ENCODE measurements around the gene STK39.
A peak's percentile ranks its signal among the peaks of the same experiment; 100 is the strongest.

The STK39 gene

DNA sequence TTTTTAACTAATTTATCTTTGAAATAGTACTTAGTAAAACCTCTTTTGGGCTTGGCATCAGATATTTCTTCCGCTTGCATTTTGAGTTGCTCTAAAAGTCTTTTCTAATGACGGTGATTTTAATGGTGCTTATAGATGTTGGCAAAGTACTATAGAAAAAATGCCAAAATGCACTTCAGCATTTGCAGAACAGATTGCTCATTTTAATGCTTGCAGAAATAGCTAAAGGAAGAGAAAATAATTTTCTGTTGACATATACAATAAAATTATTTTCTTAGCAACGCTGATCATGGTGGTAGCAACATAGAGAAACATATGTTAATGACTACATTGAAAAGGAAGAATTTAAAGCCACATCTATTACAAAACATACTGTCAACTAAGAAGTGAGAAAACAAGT, 170.7 kb downstream of the STK39 start:
- no peak for DNase-seq

DNA sequence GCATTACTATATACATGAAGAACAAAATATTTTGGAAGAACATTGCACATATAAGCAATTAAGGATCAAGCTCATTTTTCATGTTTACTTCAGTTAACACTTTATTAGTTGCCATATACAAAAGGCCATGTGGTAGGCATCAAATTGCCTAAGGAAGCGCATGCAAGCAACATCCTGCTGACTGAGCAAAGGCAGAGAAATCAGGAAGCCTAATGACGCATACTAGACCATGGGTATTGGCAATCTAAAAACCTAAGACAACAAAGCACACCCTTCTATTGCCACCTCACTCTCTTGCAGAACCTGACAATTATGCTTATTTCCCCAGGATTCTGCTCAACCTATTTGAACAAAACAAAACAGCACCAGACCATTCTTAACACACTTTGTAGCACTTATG, 171.9 kb downstream of the STK39 start:
- no peak for DNase-seq

DNA sequence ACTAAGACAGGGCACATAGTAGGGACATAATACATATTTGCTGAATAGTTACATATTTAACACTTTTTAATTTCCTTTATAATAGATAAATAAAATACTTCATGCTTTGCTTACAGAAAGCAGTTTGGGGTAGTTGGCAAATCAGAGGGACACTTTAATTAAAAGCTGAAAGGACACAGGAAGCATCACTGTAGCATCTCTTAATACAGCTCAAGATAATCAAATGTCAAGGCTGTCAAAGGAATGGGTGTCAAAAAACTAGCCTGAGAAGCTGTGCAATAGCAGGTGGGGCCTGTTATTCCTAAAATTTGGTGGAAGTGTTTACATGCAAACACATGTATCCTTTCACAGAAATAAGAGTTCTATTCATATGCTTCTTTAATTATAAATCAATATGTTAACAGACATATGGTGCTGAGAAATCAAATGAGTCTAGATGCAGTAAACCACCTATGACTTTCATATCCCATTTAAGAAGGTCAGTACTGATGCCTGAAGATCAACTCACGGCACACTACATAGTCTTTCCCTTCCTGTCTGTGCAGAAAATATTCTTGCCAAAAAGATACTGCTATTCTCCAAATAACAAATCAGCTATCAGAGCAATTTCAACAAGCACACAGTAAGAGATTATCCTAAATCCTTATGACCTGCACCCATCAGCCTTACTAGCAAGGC, 174.6 kb downstream of the STK39 start:
- no peak for DNase-seq

DNA sequence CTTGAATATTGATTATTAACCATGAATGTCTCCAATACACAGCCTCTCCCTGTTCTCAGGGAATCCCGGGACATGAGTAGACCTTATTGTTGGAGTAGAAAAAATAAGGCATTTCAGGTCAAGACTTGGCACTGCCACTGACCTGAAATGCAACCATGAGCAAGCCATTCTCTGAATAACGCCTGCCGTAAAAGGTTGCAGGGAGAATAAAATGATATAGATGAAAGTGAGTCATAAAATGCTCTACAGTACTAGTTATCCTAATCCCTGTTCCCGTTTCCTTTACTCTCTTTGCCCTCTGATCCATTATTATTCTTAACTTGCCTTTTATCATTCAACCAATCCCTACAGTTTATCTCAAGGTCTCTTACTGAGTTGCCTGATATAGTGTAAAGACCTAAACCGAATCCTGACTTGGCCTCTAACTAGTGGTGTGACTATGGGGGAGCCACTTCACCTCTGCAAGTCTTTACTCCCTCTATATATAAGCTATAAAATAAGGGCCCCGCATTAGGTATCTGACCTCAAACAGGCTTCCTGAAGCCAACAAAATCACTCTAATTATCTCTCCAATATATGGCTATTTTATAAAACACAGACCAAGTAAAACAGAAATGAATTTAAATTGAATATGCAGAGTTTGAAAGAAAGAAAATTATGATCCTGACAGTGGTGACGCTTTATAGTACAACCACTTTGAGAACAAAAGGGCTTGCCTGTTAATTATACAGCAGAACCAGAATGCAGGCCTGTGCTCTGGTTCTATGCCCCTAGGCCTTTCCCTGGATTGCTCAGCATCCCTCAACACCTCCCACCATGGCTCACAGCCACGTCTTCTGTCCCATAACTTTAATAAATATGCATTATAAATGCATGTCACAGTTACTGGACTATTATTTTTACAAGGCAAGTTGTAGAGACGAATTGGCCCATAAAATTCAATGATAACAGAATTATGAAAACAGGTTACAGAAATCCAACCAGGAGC, 183.1 kb downstream of the STK39 start:
- no peak for DNase-seq

DNA sequence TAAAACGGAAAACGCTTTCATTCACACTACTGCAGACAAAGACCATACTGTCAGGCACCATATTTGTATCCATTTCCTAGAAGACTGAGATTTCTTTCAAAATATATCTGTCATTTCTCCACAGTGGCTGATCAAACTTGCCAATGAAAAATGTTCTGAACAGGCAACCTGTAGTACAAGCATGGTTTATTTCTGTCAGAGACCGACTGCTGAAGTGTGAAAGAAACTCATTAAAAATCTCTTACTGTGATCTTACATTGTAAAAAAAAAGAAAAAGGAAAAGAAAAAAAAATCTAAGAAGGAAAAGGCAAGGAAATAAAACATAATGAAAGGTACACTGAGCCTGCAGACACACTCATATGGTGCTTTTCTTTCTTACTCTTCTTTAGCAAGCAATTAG, 184.5 kb downstream of the STK39 start:
- no peak for DNase-seq

DNA sequence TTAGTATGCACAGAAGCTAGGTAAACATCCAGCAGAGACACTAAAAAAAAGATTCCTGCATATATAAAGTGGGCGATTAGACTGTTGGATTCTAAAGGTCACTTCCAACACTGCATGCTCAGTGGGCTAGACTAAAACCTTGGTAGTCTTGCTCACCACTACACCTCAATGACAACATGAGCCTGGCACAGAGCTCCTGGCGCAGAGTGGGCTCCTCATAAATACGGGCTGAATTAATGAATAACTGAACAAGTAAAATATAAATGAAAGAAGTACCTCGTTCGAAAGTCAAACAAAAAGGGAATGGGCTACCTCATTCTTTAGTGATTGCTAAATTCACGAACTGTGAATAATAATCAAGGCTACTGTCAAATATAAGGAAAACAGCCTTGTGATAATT, 185.3 kb downstream of the STK39 start:
- DNase-seq: no peak

DNA sequence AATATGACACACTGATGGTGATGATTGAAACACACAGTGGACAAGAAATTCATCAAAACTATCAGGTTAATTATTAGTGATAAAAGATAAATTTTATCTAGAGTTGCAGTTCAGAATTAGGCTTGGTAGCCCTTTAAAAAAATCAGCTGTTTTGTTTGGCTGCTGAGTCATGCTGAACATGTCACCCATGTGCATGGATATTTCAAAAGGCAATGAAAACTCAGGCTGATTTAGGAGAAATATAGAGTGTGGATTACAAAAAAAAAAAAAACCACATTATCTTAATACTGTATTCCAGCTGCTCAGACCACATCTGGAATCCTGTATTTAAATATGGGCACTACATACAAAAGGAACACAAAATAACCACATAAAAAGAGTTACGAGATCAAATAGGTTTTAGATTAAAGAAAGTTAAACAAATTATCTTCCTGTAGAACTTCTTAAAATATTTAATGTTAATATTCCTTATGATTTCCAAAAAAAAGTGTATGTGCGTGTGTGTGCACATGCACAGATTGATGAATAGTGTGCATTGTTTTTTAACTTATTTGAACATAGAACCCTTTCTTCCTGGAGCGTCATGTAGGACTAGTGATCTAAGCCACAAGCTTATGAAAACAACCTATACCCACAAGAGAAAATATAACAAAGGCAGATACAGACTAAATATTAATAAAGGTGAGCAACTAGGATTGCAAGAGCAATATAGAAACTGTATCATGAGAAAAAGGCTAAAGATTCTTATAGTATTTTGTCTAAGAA, 186.2 kb downstream of the STK39 start:
- peak; percentile 25 for DNase-seq

DNA sequence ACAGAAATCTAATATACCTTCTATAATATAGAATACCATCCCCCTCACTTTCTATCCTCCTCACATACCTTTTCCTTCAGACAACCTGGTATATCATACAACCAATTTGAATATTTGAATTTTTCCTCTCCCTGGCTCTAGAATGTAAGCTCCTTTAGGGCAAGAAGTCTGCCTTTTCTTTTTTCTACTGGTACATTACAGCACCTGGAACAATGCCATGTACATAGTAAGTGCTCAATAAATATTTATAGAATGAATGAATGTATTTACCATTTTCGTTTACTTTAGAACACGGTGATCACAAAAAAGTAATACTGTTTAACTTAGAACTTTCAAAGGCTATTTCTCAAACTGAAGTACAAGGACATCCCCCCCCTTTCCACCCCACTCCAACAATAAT, 187.6 kb downstream of the STK39 start:
- no peak for DNase-seq

DNA sequence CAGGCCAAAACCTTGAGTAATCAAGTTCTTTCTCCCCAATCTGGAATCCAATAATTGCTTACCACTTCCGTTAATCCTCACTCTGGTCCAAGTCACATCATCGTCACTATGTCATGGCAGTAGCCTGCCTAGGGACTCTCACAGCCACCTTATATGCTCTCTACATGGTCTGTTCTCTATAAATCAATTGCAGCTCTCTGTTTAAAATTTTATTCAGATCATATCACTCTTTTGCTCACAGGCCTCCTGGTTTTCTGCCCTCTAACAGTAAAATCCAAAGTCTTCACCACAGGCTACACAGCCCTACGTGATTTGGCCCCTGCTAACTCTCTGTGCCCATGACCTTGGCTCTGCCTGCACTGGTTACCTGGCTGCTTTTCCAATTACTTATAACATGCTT, 188.7 kb downstream of the STK39 start:
- DNase-seq: no peak

DNA sequence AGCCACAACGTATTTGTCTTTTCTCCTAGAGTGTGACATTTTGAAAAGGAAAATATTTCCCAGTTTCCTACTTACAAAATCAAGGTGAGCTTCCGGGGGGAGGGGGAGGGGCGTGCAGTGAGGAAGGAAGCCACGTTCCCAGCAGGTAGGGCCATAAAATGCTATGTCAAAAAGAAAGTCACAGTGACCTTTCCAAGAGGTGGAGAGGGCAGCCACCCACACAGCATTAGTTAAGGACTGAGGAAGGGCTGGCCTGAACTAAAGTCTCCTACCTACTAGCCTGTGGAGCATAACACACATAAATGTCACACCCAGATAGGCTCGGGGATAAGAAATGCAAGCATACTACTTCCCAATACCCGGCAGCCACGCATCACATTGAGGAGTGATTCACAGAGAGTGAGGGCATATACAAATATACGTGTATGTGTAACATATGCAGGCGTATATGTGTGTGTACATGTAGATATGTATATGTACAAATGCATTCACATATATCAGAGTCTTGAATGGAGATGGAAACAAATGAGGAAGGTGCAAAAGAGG, 191.1 kb downstream of the STK39 start:
- DNase-seq: no peak

DNA sequence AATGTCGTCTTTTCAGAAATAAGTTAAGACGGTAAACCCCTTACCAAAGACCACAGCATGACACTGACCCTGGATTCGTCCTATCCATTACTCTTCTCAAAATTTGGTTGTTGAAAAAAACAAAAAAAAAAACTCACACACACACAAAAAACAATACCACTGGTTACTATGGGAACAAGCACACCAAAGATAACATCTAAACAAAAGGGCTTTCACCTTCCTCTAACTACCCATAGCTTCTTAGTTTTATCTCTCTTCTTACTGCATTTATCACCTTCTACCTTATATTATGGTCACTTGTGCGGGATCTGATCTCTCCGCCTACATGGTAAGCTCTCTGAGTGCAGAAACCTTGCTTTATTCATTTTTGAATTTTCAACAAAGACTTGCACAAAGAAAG, 192.7 kb downstream of the STK39 start:
- DNase-seq: no peak

DNA sequence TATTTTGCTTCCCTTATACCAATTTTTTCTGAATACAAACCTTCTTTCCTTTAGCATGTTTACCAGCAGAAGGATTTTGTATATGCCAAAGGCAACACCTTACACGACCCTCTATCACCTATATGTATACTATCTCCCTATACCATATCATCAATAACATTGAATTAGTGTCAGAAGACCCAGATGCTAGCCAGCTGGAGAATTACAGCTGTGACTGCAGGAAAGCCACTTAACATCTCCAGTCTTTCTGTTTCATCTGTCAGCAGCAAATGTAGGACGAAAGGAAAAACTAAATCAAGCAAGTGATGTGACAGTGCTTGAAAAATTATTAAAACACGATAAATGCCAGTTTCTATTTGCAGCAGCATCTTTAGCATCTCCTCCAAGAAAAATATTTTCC, 193.7 kb downstream of the STK39 start:
- DNase-seq: no peak

DNA sequence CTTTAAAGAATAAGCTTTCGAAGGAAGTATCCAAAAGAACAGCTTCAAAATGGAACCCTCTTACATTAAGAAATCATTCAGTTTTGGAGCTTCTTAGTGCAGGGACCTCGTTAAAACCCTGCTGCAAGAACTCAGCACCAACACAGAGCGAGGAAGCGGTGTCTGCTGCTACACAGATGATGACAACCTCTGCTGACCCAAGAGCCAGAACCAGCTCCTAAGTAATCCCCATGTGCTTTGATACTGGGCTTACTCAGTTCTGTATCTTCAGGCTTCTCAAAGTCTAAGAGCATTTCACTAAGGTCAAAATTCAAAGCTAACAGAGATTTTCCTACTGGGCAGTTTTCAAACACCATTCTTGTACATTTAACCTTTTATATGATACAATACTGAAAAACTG, 194.6 kb downstream of the STK39 start:
- no peak for DNase-seq

DNA sequence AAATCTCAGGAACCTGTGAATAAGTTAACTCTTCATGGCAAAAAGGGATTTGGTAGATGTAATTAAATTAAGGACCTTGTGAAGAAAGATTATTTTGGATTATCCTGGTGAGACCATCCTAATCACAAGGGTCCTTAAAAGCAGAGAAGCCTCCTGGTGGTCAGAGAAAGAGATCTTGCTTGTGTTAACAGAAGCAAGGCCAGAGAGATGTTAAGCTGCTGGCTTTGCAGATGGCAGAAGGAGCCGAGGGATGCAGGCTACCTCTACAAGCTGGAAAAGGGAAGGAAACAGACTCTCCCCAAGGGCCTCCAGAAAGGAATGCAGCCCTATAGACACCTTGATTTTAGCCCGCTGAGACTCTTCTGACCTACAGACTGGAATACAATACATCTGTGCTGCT, 197.0 kb downstream of the STK39 start:
- no peak for DNase-seq

DNA sequence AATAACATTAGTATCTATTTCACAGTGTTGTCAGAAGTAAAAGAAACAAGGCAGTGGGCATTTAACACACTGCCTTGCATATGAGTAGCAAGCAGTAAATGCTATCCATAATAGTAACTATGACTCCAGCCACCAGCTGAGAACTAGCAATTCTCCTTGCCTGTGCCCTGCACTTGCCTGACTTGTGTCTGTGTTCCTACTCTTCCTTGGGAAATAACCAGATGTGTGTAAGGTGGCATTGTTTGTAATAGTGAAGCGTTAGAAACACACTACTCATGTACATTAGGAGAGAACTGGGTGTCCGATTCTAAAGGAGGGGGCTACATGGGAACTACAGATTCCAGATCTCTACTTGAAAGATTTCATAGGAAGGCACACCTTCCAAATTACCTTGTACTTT, 197.8 kb downstream of the STK39 start:
- no peak for DNase-seq

DNA sequence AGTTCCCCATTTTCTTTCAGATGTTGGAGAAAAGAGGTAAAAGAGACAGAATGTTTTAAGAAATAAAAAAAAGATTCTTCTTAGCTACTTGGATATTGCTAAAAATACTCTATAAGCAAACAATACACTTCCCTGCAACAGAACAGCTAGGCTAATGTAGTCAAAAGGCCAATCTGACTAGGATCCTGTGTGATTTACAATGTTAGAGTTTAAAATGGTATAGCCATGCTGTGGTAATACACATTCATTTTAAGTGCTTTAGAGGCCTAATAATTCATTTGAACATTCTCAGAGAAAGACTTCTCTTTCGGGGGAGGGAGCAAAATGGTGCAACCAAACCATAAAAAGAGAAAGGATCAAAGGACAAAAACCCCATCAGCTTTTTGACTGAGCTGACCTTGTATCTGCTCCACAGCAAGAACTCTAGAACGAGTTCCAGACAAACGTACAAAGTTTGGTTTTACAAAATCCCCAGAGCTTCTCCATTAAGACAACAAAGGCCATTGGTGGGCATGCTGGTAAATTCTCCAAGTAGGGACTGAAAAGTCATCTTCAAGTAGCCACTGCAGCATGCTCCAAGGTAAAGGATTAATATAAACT, 200.2 kb downstream of the STK39 start:
- DNase-seq: no peak

DNA sequence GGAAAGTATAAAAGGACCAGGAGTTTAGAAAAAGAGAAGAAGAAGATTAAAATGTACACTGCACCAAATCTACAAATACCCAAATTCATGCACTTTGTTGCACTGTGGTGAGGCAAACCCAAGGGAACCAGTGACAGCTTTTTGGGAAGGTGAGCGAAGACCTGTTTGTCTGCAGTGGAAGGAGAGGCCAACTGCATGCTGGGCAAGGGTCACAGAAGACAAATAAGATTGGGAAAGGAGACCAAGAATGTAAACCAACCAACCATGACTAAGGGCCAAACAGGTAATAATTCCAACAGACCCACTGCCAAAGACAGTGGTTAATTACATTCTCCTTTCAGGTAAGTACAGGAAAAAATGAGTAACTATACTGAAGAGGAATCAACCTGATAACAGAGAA, 202.8 kb downstream of the STK39 start:
- no peak for DNase-seq

DNA sequence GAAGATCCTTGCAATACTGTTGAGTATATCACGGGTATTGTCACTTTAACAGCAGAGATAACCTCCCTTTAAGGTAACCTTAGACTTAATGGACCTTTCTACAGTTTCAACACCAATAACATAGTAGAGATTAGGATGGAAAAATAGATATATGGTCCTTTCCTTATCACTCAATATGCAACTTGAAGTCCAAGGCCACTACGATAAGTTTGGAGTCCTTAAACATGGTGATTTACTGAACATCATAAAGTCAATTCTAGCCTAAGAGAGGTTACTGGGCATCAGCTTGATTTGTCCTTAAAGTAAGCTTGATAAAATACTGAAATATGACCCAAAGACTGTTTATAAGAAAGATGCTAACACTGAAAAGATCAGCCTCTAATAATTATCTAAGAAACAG, 203.2 kb downstream of the STK39 start:
- no peak for DNase-seq

DNA sequence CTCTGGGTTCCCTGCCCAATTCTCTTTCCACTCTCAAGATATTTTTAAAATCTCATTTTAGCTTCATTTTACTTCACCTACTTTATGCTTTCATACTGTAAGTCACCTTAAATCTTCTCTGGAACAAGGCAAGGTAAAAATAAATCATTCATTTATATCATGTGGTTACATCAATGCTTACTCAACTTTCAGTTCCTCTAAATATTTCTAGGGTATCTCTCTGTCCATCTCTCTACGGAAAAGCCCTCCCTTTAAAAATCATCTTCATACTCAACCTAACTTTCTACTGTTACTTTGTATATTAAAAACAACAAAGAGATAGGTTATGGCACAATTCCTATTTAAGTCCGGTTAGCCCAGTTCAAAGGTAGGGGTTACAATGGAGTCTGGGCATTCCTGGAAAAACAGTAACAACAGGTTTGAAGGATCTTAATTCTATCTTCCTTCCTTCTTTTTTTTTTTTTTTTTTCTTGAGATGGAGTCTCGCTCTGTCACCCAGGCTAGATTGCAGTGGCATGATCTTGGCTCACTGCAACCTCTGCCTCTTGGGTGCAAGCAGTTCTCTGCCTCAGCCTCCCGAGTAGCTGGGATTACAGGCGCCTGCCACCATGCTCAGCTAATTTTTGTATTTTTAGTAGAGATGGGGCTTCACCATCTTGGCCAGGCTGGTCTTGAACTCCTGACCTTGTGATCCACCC, 205.1 kb downstream of the STK39 start:
- peak; percentile 5 for DNase-seq

DNA sequence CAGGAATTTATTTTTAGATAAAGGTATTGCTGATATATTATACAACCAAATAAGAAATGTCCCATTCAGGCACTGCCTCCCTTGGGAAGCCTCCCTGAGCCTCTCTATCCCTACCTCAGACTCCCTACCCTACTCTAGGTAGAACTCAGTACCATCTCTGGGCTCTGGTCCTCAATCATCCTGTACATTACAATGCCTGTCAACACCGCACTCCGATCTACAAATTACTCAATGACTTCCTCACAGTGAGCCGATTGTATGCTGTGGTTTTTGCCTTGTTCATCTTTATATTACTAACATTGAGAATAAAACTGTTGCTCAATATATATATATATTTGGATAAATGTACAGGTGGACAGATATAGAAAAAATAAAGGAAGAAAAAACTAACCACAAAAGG, 207.5 kb downstream of the STK39 start:
- DNase-seq: no peak

DNA sequence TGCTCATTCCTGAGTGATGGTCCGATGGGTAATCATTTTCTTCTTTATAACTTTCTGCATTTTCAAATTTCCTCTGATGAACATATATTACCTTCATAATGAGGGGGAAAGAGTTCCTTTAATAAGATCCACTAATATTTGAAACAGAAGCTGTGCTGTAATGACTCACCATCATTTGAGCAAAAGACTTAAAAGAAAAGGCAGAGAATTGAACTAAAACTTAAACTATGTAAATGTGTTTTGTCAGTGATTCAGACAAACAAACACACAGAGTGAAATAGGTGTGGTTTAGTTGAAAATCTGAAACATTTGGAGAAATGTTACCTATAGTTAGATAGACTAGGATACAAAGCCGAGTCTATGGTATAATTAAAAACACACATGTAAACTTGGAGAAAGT, 209.6 kb downstream of the STK39 start:
- DNase-seq: no peak

DNA sequence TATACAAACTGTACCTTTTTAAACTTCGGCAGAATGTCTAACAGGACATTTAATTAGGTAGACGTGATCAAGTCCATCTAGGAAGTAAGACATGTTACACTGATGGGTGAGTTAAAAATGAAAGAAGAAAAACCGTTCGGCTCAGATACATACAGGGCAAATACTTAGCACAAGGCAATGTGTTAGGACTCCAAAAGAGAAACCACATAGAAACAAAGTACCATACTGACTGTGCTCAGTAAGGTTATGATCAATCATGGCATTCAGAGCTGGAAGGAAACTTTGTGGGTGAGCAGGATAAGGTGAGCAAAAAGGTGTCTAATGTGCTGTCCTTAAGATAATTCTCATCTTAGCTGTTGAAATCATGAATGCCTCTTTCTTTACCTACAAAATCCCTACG, 211.9 kb downstream of the STK39 start:
- no peak for DNase-seq

All from inflammatory macrophage treated with lipopolysaccharide for 4 hours (primary cell).